Measurements from ENCODE around the gene AJM1.

- TF ChIP-seq EZH2 (IDR thresholded peaks at IDR 0.05; ENCODE audit: borderline replicate concordance, insufficient read depth, low read depth, low read length, poor library complexity, severe bottlenecking) (no peak), CTCF (IDR thresholded peaks at IDR 0.05) (no peak)
Measured at GRCh38 chr9:136806067-136806466, 36.2 kb upstream of the AJM1 start.
